Measurements from ENCODE around the gene RTTN. TPM values are rescaled to one million over a fixed set of nuclear protein-coding genes. Genes with fewer than 3 reads are reported as not detected.

Gene RTTN
- total RNA-seq, 1 donor from 2014 or later: 8.8 TPM

DNA sequence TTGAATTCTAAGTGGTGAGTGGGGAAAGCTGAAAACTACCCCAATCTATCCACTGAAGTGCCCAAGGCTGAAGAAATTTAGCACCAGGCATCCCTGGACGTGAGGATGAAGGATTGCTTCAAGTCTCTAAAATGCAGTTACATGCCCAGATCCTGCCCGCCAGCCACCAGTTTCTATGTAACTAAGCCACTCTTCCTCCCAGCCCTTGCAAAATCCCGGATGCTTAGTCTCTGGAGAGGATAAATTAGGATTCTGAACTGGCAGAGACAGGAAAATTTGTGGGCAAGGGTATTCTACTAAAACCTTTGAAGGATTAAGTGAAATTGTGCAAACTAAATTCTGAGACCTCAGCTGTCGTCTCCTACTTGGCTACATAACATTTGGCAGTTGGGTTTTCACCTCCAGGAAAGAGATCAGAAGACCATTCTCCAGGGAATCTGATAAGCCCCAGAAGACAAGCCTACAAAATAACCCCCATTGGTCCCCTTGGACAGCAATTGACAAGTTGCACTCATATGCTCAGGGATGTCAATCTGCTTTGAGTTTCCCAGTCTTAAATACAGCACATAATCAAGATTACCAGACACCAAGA, 163.9 kb downstream of the RTTN start:
- peaks cover 54% of the 10 kb centered on the region for H3K4me1 Mint-ChIP-seq (ENCODE audit: unreplicated experiment)
- H3K27me3 Mint-ChIP-seq (ENCODE audit: unreplicated experiment): no peaks in the 10 kb centered on the region
- H3K4me3 Mint-ChIP-seq (ENCODE audit: unreplicated experiment): no peak overlapping the region
- peaks cover 8% of the 10 kb centered on the region for H3K9me3 Mint-ChIP-seq (ENCODE audit: unreplicated experiment)
- TF ChIP-seq, protein P1, sequence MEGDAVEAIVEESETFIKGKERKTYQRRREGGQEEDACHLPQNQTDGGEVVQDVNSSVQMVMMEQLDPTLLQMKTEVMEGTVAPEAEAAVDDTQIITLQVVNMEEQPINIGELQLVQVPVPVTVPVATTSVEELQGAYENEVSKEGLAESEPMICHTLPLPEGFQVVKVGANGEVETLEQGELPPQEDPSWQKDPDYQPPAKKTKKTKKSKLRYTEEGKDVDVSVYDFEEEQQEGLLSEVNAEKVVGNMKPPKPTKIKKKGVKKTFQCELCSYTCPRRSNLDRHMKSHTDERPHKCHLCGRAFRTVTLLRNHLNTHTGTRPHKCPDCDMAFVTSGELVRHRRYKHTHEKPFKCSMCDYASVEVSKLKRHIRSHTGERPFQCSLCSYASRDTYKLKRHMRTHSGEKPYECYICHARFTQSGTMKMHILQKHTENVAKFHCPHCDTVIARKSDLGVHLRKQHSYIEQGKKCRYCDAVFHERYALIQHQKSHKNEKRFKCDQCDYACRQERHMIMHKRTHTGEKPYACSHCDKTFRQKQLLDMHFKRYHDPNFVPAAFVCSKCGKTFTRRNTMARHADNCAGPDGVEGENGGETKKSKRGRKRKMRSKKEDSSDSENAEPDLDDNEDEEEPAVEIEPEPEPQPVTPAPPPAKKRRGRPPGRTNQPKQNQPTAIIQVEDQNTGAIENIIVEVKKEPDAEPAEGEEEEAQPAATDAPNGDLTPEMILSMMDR (IDR thresholded peaks at IDR 0.05): no peak
- H3K36me3 Mint-ChIP-seq (ENCODE audit: unreplicated experiment): peaks cover 4% of the 10 kb centered on the region
- DNase-seq (ENCODE audit: extremely low spot score, unreplicated experiment): no peak
- no peak overlapping the region for H3K27ac Mint-ChIP-seq (ENCODE audit: unreplicated experiment)

DNA sequence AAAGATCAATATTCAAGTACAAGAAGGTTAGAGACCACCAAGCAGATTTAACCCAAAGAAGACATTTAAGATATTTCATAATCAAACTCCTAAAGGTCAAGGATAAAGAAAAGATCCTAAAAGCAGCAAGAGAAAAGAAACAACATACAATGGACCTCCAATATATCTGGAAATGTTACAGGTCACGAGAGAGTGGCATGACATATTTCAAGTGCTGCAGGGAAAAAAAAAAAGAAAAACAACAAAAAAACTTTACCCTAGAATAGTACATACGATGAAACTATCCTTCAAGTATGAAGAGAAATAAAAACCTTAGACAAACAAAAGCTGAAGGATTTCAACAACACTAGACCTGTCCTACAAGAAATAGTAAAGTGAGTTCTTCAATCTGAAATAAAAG, 166.3 kb downstream of the RTTN start:
- TF ChIP-seq, protein P1 (IDR thresholded peaks at IDR 0.05): no peak
- Mint-ChIP-seq H3K36me3 (ENCODE audit: unreplicated experiment) (peaks cover 4% of the 10 kb centered on the region), H3K4me3 (ENCODE audit: unreplicated experiment) (no peak overlapping the region), H3K4me1 (ENCODE audit: unreplicated experiment) (peaks cover 37% of the 10 kb centered on the region), H3K27ac (ENCODE audit: unreplicated experiment) (peak overlapping the region; percentile 17), H3K27me3 (ENCODE audit: unreplicated experiment) (no peaks in the 10 kb centered on the region), H3K9me3 (ENCODE audit: unreplicated experiment) (peaks cover 8% of the 10 kb centered on the region)
- DNase-seq (ENCODE audit: extremely low spot score, unreplicated experiment): no peak

DNA sequence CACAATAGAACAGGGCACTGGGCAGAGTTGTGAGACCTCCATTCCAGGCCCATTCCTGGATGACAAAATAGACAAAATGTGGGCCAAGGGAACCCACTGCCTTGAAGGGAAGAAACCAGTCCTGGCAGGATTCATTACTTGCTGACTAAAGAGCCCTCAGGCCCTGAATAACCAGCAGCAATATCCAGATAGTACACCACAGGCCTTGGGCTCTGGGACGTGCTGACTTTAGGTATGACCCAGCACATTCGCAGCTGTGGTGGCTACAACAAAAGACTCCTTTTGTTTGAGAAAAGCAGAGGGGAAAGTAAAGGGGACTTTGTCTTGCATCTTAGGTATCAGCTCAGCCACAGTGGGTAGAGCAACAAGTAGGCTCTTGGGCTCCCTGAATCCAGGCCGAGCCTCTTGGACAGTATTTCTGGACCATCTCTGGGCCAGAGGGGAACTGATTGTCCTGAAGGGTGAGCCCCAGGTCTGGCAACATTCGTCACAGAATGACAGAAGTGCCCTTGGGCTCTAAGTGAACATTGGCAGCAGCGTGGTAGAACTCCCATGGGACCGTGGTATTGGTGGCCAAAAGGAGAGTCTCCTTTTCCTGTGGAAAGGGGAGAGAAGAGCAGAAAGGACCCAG, 167.9 kb downstream of the RTTN start:
- Mint-ChIP-seq H3K27ac (ENCODE audit: unreplicated experiment) (no peak overlapping the region), H3K27me3 (ENCODE audit: unreplicated experiment) (no peaks in the 10 kb centered on the region), H3K9me3 (ENCODE audit: unreplicated experiment) (peaks cover 8% of the 10 kb centered on the region), H3K4me3 (ENCODE audit: unreplicated experiment) (no peak overlapping the region), H3K36me3 (ENCODE audit: unreplicated experiment) (peaks cover 6% of the 10 kb centered on the region), H3K4me1 (ENCODE audit: unreplicated experiment) (peaks cover 29% of the 10 kb centered on the region)
- TF ChIP-seq, protein P1 (IDR thresholded peaks at IDR 0.05): no peak
- no peak for DNase-seq (ENCODE audit: extremely low spot score, unreplicated experiment)

DNA sequence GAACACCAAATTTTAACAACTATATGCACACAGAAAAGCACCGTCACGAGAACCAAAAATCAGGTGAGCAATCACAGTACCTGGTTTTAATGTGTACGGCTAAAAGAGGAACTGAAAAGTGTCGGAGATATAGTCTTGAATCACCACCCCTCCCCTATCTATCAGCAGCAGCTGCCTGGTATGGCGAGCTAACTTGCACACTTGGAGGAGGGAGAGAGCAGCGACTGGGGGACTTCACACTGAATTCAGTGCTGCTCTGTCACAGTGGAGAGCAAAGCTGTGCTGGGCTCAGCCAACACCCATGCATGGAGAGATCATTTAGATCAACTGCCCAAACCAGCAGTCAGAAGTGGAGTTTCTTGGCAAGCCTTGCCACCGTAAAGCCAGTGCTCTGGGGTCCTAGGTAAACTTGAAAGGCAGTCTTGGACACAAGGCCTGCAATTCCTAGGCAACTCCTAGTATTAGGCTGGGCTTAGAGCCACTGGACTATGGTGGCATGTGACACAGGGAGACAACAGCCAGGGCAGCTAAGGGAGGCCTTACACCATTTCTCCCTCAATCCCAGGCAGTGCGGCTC, 168.6 kb downstream of the RTTN start:
- TF ChIP-seq, protein P1 (IDR thresholded peaks at IDR 0.05): no peak
- Mint-ChIP-seq H3K4me1 (ENCODE audit: unreplicated experiment) (peaks cover 27% of the 10 kb centered on the region), H3K36me3 (ENCODE audit: unreplicated experiment) (peaks cover 6% of the 10 kb centered on the region), H3K27me3 (ENCODE audit: unreplicated experiment) (no peaks in the 10 kb centered on the region), H3K27ac (ENCODE audit: unreplicated experiment) (no peak overlapping the region), H3K4me3 (ENCODE audit: unreplicated experiment) (no peak overlapping the region), H3K9me3 (ENCODE audit: unreplicated experiment) (peaks cover 8% of the 10 kb centered on the region)
- DNase-seq (ENCODE audit: extremely low spot score, unreplicated experiment): no peak

DNA sequence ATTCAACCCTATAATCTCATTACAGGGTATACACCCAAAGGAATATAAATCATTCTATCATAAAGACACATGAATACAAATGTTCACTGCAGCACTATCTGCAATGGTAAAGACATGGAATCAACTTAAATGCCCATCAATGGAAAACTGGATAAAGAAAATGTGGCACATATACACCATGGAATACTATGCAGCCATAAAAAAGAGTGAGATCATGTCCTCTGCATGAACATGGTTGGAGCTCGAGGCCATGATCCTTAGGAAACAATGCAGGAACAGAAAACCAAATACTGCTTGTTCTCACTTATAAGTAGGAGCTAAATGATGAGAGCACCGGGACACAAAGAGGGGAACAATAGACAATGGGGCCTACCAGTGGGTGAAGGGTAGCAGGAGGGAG, 169.3 kb downstream of the RTTN start:
- peaks cover 24% of the 10 kb centered on the region for H3K4me1 Mint-ChIP-seq (ENCODE audit: unreplicated experiment)
- TF ChIP-seq, protein P1 (IDR thresholded peaks at IDR 0.05): no peak
- no peaks in the 10 kb centered on the region for H3K27me3 Mint-ChIP-seq (ENCODE audit: unreplicated experiment)
- H3K27ac Mint-ChIP-seq (ENCODE audit: unreplicated experiment): no peak overlapping the region
- no peak for DNase-seq (ENCODE audit: extremely low spot score, unreplicated experiment)
- no peak overlapping the region for H3K4me3 Mint-ChIP-seq (ENCODE audit: unreplicated experiment)
- H3K36me3 Mint-ChIP-seq (ENCODE audit: unreplicated experiment): peaks cover 6% of the 10 kb centered on the region
- peaks cover 8% of the 10 kb centered on the region for H3K9me3 Mint-ChIP-seq (ENCODE audit: unreplicated experiment)
